Endodermal cell (in vitro differentiated cells): ENCODE data around the gene ZNF76. TPM values are rescaled to one million over a fixed set of nuclear protein-coding genes. Genes with fewer than 3 reads are reported as not detected.
"Not testable (repeated sequence)": the region's sequence is repeated elsewhere in the genome, so short reads cannot be mapped to it uniquely, and the experiment has no call there.

Source experiments
- DNase-seq: peaks from one replicate; pipeline ENCODE4 v3.0.0-alpha.2; 2017
- H3K27ac ChIP-seq: 2 replicates; pipeline ENCODE4 v1.5.1; 2013; ENCODE audit warnings: mild to moderate bottlenecking, low read depth, low read length, moderate library complexity
- H3K27me3 ChIP-seq: 2 replicates; pipeline ENCODE4 v1.6.1; 2013; ENCODE audit warnings: mild to moderate bottlenecking, low read length, moderate library complexity; ENCODE audit not compliant: insufficient read depth, control insufficient read depth, poor library complexity, severe bottlenecking
- H3K36me3 ChIP-seq: 2 replicates; pipeline ENCODE4 v1.7.0; 2013; ENCODE audit warnings: mild to moderate bottlenecking, low read length, moderate library complexity; ENCODE audit not compliant: control insufficient read depth, insufficient read depth
- H3K4me1 ChIP-seq: one replicate; pipeline ENCODE4 v1.7.0; 2013; ENCODE audit warnings: low read length; ENCODE audit not compliant: control insufficient read depth, insufficient read depth
- H3K4me3 ChIP-seq: 2 replicates; pipeline ENCODE4 v1.5.1; 2013; ENCODE audit warnings: mild to moderate bottlenecking, low read length, moderate library complexity
- H3K9ac ChIP-seq: 2 replicates; pipeline ENCODE4 v1.6.1; 2013; ENCODE audit warnings: mild to moderate bottlenecking, low read length, moderate library complexity; ENCODE audit not compliant: poor library complexity, severe bottlenecking; ENCODE audit errors: extremely low read depth
- H3K9me3 ChIP-seq: 2 replicates; pipeline ENCODE4 v1.6.1; 2013; ENCODE audit warnings: mild to moderate bottlenecking, low read length, moderate library complexity; ENCODE audit not compliant: control insufficient read depth
- H3K27ac Mint-ChIP-seq: 2 replicates; pipeline ENCODE4 v1.8.0; 2020; ENCODE audit warnings: mixed read lengths
- H3K27me3 Mint-ChIP-seq: 2 replicates; pipeline ENCODE4 v1.8.0; 2021; ENCODE audit warnings: mild to moderate bottlenecking, mixed read lengths; ENCODE audit not compliant: insufficient read depth
- H3K36me3 Mint-ChIP-seq: 2 replicates; pipeline ENCODE4 v1.8.0; 2020; ENCODE audit warnings: low read depth, mixed read lengths
- H3K4me1 Mint-ChIP-seq: 2 replicates; pipeline ENCODE4 v1.8.0; 2020; ENCODE audit warnings: mixed read lengths
- H3K4me3 Mint-ChIP-seq: 2 replicates; pipeline ENCODE4 v1.8.0; 2020; ENCODE audit warnings: mild to moderate bottlenecking, moderate library complexity, mixed read lengths
- H3K9me3 Mint-ChIP-seq: 2 replicates; pipeline ENCODE4 v1.8.0; 2020; ENCODE audit warnings: mild to moderate bottlenecking, mixed read lengths
- WGBS, 2 experiments: methylation state at CpG; one replicate each; pipeline versions ENCODE4 v1.1.5 to v1.1.7; 2013; ENCODE audit warnings: missing lambda C conversion rate in 2 of 2, mixed read lengths in 1 of 2; ENCODE audit not compliant: insufficient coverage in 1 of 2, insufficient read length in 1 of 2; 5-methylcytosine and 5-hydroxymethylcytosine counted together
- total RNA-seq, 2 donors: library from RNA; stranded (reverse); fragmentation: NEBNext Ultra II Directional in 1 of 2; extraction: Animal tissue kit (Norgen Biotek cat#: 25700) in 1 of 2; gene quantifications; 2 replicates in 1 of 2; 3 replicates in 1 of 2; pipeline ENCODE4 v1.2.1, GENCODE V29; 2021
- TF ChIP-seq, protein P1 (sequence below): fragments of 200-600 bp; sonication (generic); conservative IDR thresholded peaks from 2 replicates; pipeline ENCODE4 v1.5.0; 2021; ENCODE audit warnings: antibody characterized with exemption, mild to moderate bottlenecking

Gene ZNF76
- total RNA-seq, 2 donors from 2014 or later, result 39.0 to 42.9 TPM

- Histone ChIP-seq H3K9ac (no peak overlapping the region), H3K27ac (no peak overlapping the region), H3K27me3 (peaks cover 19% of the 10 kb centered on the region), H3K4me3 (no peak overlapping the region), H3K36me3 (no peaks in the 10 kb centered on the region), H3K9me3 (no peaks in the 10 kb centered on the region), H3K4me1 (peaks cover 6% of the 10 kb centered on the region)
- peaks cover 3% of the 10 kb centered on the region for H3K36me3 Mint-ChIP-seq
- DNase-seq, result peak; percentile 40
- H3K27me3 Mint-ChIP-seq, result peaks cover 19% of the 10 kb centered on the region
- no peak overlapping the region for H3K4me3 Mint-ChIP-seq
- whole genome bisulfite sequencing, 2 experiments, result 92 to 93% methylated on average over 3 to 8 of the region's 8 CpGs
- no peak overlapping the region for H3K27ac Mint-ChIP-seq
- H3K9me3 Mint-ChIP-seq, result no peaks in the 10 kb centered on the region
- TF ChIP-seq, protein P1, sequence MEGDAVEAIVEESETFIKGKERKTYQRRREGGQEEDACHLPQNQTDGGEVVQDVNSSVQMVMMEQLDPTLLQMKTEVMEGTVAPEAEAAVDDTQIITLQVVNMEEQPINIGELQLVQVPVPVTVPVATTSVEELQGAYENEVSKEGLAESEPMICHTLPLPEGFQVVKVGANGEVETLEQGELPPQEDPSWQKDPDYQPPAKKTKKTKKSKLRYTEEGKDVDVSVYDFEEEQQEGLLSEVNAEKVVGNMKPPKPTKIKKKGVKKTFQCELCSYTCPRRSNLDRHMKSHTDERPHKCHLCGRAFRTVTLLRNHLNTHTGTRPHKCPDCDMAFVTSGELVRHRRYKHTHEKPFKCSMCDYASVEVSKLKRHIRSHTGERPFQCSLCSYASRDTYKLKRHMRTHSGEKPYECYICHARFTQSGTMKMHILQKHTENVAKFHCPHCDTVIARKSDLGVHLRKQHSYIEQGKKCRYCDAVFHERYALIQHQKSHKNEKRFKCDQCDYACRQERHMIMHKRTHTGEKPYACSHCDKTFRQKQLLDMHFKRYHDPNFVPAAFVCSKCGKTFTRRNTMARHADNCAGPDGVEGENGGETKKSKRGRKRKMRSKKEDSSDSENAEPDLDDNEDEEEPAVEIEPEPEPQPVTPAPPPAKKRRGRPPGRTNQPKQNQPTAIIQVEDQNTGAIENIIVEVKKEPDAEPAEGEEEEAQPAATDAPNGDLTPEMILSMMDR, result no peak
- peaks cover 5% of the 10 kb centered on the region for H3K4me1 Mint-ChIP-seq
Observed at GRCh38 chr6:35321091-35321490, 61.6 kb downstream of the ZNF76 start.

DNA sequence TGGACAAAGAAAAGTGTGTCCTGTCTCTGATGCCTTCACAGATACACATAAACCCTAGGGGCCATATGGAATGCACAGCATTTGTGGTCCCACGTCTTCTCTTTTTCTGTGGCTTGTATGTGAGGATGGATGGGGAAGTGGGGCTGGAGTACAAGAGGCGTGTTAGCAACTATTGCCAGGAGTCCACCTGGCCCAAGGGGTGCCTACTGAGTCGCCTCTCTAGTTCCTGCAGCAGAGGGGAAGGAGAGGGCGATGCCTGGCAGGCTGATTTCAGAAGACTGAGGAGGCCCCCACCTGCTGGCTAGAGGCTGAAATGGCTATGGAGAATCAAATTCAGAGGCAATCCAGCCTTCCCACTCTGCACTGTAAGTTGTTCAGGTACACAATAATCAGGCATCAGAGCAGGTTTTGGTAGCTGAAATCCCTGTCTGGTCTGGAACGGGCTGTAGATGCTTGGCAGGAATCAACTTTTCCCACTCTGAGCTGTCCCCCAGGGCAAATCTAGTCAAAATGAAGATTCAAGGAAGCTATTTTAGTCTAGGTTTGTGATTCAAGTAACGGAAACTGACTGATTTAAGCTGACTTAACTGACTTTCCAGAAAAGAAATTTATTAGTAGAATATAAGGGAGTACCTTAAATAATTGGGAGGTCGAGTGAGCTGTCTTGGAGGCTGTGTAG, 68.0 kb downstream of the ZNF76 start:
- Mint-ChIP-seq H3K27ac (no peak overlapping the region), H3K4me1 (peaks cover 3% of the 10 kb centered on the region), H3K27me3 (peaks cover 2% of the 10 kb centered on the region), H3K4me3 (no peak overlapping the region), H3K36me3 (no peaks in the 10 kb centered on the region), H3K9me3 (peaks cover 14% of the 10 kb centered on the region)
- Histone ChIP-seq H3K4me3 (no peak overlapping the region), H3K9me3 (no peaks in the 10 kb centered on the region), H3K27me3 (no peaks in the 10 kb centered on the region), H3K36me3 (no peaks in the 10 kb centered on the region), H3K27ac (no peak overlapping the region), H3K9ac (no peak overlapping the region), H3K4me1 (no peaks in the 10 kb centered on the region)
- WGBS, 2 experiments, result 44 to 50% methylated on average over 3 to 7 of the region's 7 CpGs
- peak; percentile 90 for DNase-seq
- TF ChIP-seq, protein P1, result peak; percentile 76

GRCh38 chr6:35328108-35328723, 68.7 kb downstream of the ZNF76 start:
- no peaks in the 10 kb centered on the region for H3K9me3 ChIP-seq
- H3K9me3 Mint-ChIP-seq, result peaks cover 14% of the 10 kb centered on the region
- no peak overlapping the region for H3K4me3 ChIP-seq
- no peaks in the 10 kb centered on the region for H3K36me3 Mint-ChIP-seq
- no peak overlapping the region for H3K27ac ChIP-seq
- H3K4me3 Mint-ChIP-seq, result no peak overlapping the region
- peak; percentile 52 for DNase-seq
- no peaks in the 10 kb centered on the region for H3K27me3 ChIP-seq
- no peak overlapping the region for H3K9ac ChIP-seq
- WGBS, 2 experiments, result 100% methylated on average over 1 of the region's 1 CpG; no CpG with 5 or more reads in 1 of the 2 experiments
- no peaks in the 10 kb centered on the region for H3K4me1 ChIP-seq
- peaks cover 7% of the 10 kb centered on the region for H3K27me3 Mint-ChIP-seq
- TF ChIP-seq, protein P1, result no peak
- H3K4me1 Mint-ChIP-seq, result peaks cover 3% of the 10 kb centered on the region
- no peaks in the 10 kb centered on the region for H3K36me3 ChIP-seq
- H3K27ac Mint-ChIP-seq, result no peak overlapping the region

DNA sequence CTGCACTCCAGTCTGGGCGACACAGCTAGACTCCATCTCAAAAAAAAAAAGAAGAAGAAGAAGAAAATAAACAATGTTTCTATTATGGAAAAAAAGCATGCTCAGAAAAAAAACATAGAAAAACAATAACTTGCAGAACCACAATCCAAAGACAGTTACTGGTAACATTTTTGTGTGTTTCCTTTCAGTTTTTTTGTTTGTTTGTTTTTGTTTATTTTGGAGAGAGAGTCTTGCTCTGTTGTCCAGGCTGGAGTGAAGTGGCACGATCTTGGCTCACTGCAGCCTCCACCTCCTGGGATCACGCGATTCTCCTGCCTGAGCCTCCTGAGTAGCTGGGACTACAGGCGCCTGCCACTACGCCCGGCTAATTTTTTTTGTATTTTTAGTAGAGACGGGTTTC, 69.4 kb downstream of the ZNF76 start:
- H3K27ac Mint-ChIP-seq, H3K36me3 ChIP-seq, DNase-seq, H3K36me3 Mint-ChIP-seq, H3K4me1 Mint-ChIP-seq, H3K27me3 ChIP-seq, H3K4me3 ChIP-seq, H3K27ac ChIP-seq, H3K9me3 ChIP-seq, H3K9ac ChIP-seq, H3K4me1 ChIP-seq, H3K4me3 Mint-ChIP-seq: not testable (repeated sequence)
- Mint-ChIP-seq H3K27me3 (peaks cover 14% of the 10 kb centered on the region), H3K9me3 (peaks cover 14% of the 10 kb centered on the region)
- 96% methylated on average over 7 of the region's 8 CpGs for WGBS, 2 experiments
